Upper lobe of right lung (tissue), 1 donor: Measurements from ENCODE around the gene TDRKH. TPM values are rescaled to one million over a fixed set of nuclear protein-coding genes. Genes with fewer than 3 reads are reported as not detected.

ENCODE experiments used
- ATAC-seq: fragments of 200-7000 bp; cut with Tn5 transposase; one replicate; pipeline ENCODE4 v1.9.1; 2020; ENCODE audit warnings: mild to moderate bottlenecking, moderate library complexity
- DNase-seq: peaks from one replicate; pipeline ENCODE4 v3.0.0-alpha.2; 2020
- H3K27ac ChIP-seq: fragments of 200-600 bp; one replicate; pipeline ENCODE4 v1.8.0; 2022
- H3K27me3 ChIP-seq: fragments of 200-600 bp; one replicate; pipeline ENCODE4 v1.8.0; 2022; ENCODE audit warnings: mild to moderate bottlenecking
- H3K36me3 ChIP-seq: fragments of 200-600 bp; one replicate; pipeline ENCODE4 v1.8.0; 2022
- H3K4me1 ChIP-seq: fragments of 200-600 bp; one replicate; pipeline ENCODE4 v1.8.0; 2022
- H3K4me3 ChIP-seq: fragments of 200-600 bp; one replicate; pipeline ENCODE4 v1.8.0; 2022; ENCODE audit warnings: mild to moderate bottlenecking
- H3K9me3 ChIP-seq: fragments of 200-600 bp; one replicate; pipeline ENCODE4 v1.8.0; 2022
- intact Hi-C: fragments of 100-400 bp; cut with DNase I; formaldehyde crosslinking; loops from one replicate; pipeline ENCODE4 v1.11.0; 2022
- total RNA-seq: library from RNA; stranded (reverse); fragmentation: NEBNext Ultra II Directional; extraction: Animal tissue kit (Norgen Biotek cat#: 25700); gene quantifications from one replicate; pipeline ENCODE4 v1.2.1, GENCODE V29; 2021
- TF ChIP-seq, protein P1 (sequence below): fragments of 200-600 bp; IDR thresholded peaks from one replicate; pipeline ENCODE4 v1.8.0; 2022; ENCODE audit warnings: antibody characterized with exemption
- donor health status: DM: no; HTN: yes; CAD: no; lungs with severe emphysema.

Gene TDRKH
- total RNA-seq, 1 donor from 2014 or later = 12.8 TPM

DNA sequence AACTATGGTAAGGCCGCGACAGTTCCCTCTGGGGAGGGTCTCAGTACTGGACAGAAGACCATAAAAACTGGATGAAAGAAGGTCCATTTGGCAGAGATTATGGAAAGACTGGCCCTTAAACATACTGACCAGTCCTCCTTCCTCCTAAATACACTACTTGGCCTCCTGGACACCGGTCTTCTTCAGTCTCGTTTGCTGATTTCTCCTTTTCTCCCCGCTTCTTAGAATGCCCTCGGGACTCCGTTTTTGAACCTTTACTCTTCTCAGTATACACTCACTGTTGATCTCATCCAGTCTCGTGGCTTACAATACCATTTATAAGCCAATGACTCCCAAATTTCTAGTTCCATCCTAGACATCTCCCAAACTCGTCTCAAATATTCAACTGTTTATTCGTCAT lies 26.3 kb downstream of the TDRKH start:
- H3K27me3 ChIP-seq = no peaks in the 10 kb centered on the region
- H3K9me3 ChIP-seq = no peaks in the 10 kb centered on the region
- peaks cover 30% of the 10 kb centered on the region for H3K36me3 ChIP-seq
- intact Hi-C loops = no loop called here
- TF ChIP-seq, protein P1, sequence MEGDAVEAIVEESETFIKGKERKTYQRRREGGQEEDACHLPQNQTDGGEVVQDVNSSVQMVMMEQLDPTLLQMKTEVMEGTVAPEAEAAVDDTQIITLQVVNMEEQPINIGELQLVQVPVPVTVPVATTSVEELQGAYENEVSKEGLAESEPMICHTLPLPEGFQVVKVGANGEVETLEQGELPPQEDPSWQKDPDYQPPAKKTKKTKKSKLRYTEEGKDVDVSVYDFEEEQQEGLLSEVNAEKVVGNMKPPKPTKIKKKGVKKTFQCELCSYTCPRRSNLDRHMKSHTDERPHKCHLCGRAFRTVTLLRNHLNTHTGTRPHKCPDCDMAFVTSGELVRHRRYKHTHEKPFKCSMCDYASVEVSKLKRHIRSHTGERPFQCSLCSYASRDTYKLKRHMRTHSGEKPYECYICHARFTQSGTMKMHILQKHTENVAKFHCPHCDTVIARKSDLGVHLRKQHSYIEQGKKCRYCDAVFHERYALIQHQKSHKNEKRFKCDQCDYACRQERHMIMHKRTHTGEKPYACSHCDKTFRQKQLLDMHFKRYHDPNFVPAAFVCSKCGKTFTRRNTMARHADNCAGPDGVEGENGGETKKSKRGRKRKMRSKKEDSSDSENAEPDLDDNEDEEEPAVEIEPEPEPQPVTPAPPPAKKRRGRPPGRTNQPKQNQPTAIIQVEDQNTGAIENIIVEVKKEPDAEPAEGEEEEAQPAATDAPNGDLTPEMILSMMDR = no peak
- peak overlapping the region; percentile 67 for H3K4me3 ChIP-seq
- DNase-seq = no peak
- peak overlapping the region; percentile 91 for H3K27ac ChIP-seq
- peaks cover 11% of the 10 kb centered on the region for H3K4me1 ChIP-seq
- ATAC-seq = no peak

DNA sequence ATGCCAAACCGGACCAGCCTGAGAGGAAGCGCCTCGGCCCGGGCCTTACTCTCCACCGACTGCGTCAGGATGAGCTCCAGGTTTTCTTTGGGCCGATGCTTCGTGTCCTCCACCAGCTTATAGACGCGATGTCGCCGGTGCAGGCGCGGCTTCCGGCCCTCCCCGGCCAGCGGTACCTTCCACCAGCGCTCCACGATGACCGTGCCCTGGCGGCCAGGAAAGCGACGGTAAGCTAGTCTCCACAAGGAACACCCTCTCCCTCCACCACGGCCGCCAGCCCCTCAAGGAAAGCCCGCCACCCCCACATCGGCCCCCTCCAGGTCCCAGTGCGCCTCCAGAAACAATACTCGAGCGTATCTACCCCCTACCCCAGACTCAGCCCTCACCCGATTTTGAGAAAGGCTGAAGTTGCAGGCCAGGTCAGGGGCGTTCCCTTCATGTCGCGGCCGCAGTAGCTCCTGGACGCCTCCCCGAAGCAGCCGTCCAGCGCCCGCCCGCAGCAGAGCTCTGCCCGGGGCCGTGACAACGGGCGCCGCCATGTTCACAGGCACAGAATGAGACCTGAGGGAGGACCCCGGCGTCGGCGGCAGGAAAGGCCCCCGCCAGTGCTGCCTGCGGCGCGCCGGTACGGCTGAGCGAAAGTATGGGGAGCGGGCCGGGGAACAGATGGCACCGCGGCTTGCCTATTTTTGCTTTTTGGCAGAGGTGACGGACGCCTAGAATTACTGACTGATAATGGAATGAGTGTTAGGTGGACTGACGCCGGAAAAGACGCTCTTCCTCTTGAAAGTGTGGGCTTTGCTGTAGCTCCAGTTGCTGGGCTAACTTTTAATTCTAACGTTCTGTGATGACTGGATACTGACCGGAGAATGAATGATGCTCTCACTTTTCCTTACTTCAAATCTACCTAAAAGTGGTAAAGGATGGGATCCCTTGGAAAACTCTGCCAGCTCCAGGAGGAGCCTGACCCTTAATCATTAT lies 27.1 kb downstream of the TDRKH start, which contains the start of gene MRPL9:
Gene MRPL9, minus strand, starts transcription at position 556 of the 981 bp plus-strand sequence. Its CDS starts 17 bp downstream, at position 539.
- TF ChIP-seq, protein P1 = no peak
- Histone ChIP-seq H3K4me1 (peaks cover 11% of the 10 kb centered on the region), H3K27ac (peak within 1 kb of the TSS; percentile 91), H3K9me3 (no peaks in the 10 kb centered on the region), H3K27me3 (no peaks in the 10 kb centered on the region), H3K36me3 (peaks cover 38% of the 10 kb centered on the region), H3K4me3 (peak within 1 kb of the TSS; percentile 67)
- DNase-seq (peak; percentile 92), ATAC-seq (peak; percentile 98)
- intact Hi-C loops = no loop called here

DNA sequence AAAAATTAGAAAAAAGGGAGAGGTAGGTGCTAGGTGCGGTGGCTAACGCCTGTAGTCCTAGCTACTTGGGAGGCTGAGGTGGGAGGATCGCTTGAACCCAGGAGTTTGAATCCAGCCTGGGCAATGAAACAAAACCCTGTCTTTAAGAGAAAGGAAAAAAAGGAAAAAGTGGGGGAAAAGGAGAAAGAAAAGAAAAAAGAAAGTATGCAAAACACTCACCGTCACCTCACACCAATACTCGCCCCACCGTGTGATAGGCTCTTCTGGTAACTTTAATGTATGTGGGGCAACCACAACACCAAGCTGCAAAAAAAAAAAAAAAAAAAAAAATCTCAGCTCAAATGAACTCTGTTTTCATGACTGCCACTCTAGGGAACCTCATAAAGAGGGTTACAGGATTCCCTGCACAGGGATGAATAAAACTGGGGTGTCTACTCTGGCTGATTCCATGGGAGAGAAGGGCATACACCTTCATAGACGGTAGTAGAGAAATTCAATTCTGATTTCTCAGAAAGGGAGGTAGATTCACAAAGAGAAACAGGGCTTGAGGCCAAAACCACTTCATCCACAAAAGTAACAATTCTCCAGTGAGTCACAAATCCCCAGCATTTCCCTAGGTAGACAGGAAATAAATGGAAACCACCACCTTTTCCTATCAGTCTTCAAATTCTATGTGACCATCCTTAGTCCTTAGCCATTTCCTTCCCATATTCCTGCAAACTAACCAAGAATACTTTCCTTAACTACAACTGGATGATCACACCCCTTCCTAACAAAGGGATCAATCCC lies 29.5 kb downstream of the TDRKH start:
- Histone ChIP-seq H3K4me1 (peaks cover 11% of the 10 kb centered on the region), H3K27ac (no peak overlapping the region), H3K27me3 (no peaks in the 10 kb centered on the region), H3K9me3 (no peaks in the 10 kb centered on the region), H3K4me3 (no peak overlapping the region), H3K36me3 (peaks cover 42% of the 10 kb centered on the region)
- no peak for DNase-seq
- intact Hi-C loops = no loop called here
- no peak for ATAC-seq
- TF ChIP-seq, protein P1 = no peak

DNA sequence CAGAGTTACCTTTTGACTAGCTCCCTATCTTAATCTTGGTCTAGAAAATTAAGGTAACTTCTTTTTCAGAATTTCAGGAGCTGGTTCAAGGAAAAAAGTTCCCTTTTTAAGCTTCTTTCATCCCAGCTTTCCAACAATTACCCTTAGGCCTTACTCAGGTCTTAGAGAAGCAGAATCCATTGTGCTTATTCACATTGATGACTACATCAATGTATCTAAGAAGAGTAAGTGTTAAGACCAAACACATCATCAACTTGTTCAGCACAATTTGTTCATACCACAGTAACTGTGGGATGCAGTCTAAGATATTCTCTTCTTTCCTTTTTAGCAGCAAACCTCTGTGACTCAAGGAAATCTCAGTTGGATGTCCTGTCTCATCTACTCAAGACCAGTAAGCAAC lies 31.1 kb downstream of the TDRKH start:
- ATAC-seq (no peak), DNase-seq (no peak)
- TF ChIP-seq, protein P1 = no peak
- Histone ChIP-seq H3K36me3 (peaks cover 42% of the 10 kb centered on the region), H3K27ac (no peak overlapping the region), H3K4me3 (no peak overlapping the region), H3K27me3 (no peaks in the 10 kb centered on the region), H3K9me3 (no peaks in the 10 kb centered on the region), H3K4me1 (peaks cover 9% of the 10 kb centered on the region)
- intact Hi-C loops = no loop called here

DNA sequence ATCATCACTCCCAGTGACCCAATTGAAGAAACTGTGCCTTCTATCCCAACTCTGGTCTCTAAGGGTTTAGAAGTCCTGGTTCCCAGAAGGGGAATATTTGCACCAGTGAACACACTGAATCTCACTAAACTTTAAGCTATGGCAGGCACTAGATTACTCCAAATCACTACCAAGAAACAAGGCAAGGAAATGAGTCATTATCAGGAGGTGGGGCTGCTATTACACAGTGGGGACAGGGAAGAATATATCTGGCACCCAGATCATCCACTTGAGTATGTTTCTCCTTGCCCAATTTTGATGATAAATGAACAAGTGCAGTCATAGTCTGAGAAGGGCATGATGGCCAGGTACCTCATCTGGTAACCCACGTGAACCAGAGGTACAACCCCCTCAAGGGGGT lies 34.0 kb downstream of the TDRKH start:
- no peak for ATAC-seq

More for the DNA sequence above, 34.0 kb downstream of the TDRKH start:
- no peak for DNase-seq
- Histone ChIP-seq H3K27ac (no peak overlapping the region), H3K27me3 (no peaks in the 10 kb centered on the region), H3K4me3 (no peak overlapping the region), H3K4me1 (no peaks in the 10 kb centered on the region), H3K9me3 (no peaks in the 10 kb centered on the region), H3K36me3 (peaks cover 33% of the 10 kb centered on the region)
- intact Hi-C loops = no loop called here
- TF ChIP-seq, protein P1 = no peak
